HTR-8/SVneo (cell line): ENCODE results near the gene MAPK6.

ENCODE experiments used
- DNase-seq: peaks from one replicate; pipeline ENCODE4 v3.0.0; 2011; ENCODE audit warnings: low spot score, mixed read lengths; ENCODE audit not compliant: insufficient read length
- FAIRE-seq: peaks from 2 replicates; lab custom pipeline; 2011; peaks lifted over from hg19 to GRCh38; lab: Jason Lieb, UNC

MAPK6 gene

GRCh38 chr15:52115598-52116427, 96.8 kb downstream of the MAPK6 start:
- FAIRE-seq (no peak), DNase-seq (no peak)
